Activated T-cell treated with anti-CD3 and anti-CD28 coated beads for 48 hours (primary cell): ENCODE results near the gene NID1.
"Not testable (repeated sequence)": the region's sequence is repeated elsewhere in the genome, so short reads cannot be mapped to it uniquely, and the experiment has no call there.

Experiments used
- DNase-seq: peaks from one replicate; pipeline ENCODE4 v3.0.0-alpha.2; 2020; ENCODE audit warnings: low read depth

NID1 gene

GRCh38 chr1:236092899-236093298, 28.0 kb upstream of the NID1 start:
- DNase-seq: no peak

DNA sequence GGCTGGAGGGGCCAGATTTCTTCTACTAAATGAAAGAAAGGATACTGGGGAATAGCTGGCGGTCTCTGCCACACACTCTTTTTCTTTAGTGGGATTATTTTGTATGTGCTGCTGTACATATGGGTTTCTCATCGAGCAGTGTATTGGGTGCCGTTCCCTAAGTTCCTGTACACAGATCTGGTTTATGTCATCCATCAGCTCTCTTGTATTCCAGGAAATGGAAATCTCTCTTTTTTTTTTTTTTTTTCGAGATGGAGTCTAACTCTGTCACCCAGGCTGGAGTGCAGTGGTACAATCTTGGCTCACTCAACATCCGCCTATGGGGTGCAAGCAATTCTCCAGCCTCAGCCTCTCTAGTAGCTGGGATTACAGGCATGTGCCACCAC, 27.0 kb upstream of the NID1 start:
- no peak for DNase-seq

GRCh38 chr1:236090741-236091147, 25.9 kb upstream of the NID1 start:
- DNase-seq: no peak

DNA sequence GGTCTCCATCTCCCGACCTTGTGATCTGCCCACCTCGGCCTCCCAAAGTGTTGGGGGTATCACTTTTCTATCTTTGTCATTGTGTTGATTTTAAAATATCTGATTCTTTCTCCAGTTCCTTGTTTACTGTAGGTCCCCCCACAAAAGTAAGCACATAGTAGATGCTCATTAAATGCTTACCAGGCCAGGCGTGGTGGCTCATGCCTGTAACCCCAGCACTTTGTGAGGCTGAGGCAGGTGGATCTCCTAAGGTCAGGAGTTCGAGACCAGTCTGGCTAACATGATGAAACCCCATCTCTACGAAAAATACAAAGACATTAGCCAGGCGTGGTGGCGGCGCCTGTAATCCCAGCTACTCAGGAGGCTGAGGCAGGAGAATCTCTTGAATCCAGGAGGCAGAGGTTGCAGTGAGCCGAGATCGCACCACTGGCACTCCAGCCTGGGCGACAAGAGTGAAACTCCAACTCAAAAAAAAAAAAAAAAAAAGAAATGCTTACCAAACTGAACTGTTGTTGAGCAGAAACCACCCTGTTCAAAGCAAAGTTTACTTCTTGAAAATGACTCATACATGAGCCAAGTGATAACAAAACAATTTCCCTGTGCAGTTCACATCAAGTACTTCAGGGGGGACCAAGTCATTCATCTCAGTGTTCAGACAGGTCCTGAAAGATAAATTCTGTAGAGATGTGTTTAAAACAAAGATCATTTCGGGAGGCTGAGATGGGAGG, 24.3 kb upstream of the NID1 start:
- DNase-seq: no peak

- no peak for DNase-seq
Measured at GRCh38 chr1:236086537-236086936, 21.6 kb upstream of the NID1 start.

GRCh38 chr1:236085545-236086159, 20.8 kb upstream of the NID1 start:
- DNase-seq: no peak

GRCh38 chr1:236084386-236084730, 19.5 kb upstream of the NID1 start:
- no peak for DNase-seq

- no peak for DNase-seq
Measured at GRCh38 chr1:236083650-236084385, 18.9 kb upstream of the NID1 start.

DNA sequence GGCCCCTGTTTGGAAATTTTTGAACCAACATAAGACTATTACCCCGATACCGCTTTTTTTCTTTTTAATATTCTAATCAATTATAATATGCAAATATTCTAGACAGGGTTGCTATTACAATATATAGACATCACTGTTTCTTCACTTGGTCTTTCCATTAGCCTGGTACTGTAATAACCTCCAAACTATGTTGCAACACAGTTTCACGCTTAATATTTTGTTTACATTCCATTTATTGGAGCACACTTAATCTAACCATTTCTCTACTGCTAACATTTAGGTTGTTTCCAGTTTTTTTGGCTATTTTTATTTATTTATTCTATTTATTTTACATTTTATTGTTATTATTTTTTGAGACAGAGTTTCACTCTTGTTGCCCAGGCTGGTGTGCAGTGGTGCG, 17.6 kb upstream of the NID1 start:
- no peak for DNase-seq

DNA sequence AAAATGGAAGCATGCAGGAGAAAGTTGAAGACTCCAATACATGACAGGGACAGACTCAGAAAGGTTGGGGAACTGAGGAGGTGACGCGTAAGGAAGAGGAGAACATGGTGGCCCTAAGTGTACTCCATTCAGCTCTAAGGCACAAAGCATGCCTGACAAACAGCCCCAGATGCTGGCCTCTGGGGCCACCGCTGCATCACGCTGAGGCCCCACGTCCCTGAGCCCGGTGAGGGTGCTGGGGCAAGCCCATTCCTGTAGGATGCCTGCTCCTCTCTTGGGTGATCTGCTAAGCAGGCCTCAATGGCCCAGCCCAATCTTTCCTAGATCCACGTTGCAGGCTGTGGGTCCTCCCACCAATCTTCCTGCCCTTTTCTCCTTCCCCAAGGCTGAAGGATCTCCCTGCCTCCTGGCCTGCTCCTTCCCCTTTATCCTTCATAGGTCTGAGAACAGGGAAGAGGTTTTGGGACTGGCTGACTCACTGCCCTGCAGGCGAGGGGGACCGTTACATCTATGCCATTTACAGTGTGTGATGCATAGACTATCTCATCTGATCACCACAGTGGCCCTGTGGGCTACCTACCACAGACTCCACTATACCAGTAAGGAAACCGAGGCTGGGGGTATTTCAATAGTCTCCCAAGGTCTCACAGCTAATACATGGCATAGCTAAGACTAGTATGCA, 16.8 kb upstream of the NID1 start:
- no peak for DNase-seq

DNA sequence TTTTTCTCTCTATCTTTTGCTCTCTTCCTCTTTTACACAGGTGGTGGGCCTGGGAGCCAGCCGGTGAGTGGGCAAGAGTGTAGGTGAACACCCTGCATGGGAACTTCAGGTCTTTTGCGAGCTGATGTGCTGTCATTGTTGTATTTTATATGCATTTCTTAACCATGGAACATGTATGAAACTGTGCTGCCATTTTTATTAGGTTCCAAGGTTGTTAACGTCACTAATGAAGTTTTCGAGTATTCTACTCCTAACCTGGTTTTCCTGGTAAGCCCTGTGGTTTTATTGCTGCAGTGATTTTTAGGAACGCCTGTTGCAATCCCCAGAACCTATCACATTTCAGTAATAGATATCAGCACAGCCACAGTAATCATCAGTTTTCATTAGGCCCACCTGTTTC, 14.8 kb upstream of the NID1 start:
- no peak for DNase-seq

DNA sequence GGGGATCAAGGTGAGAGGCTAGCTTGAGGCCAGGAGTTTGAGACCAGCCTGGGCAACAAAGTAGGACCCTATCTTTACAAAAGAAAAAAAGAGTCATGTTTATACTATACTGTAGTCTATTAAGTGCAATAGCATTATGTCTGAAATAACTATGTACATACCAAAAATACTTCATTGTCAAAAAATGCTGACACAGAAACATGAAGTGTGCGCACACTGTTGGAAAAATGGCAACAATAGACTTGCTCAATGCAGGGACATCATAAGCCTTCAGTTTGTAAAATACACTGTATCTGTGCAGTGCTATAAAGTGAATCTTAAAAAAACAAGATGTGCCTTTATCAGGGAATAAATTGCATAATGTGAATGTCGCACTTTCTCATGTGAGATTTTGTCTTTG, 14.1 kb upstream of the NID1 start:
- DNase-seq: no peak

DNA sequence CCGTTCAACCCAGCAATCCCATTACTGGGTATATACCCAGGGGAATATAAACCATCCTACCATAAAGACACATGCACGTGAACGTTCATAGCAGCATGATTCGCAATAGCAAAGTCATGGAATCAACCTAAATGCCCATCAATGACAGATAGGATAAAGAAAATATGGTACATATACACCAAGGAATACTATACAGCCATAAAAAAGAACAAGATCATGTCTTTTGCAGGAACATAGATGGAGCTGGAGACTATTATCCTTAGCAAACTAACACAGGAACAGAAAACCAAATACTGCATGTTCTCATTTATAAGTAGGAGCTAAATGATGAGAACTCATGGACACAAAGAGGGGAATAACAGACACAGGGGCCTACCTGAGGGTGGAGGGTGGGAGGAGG, 13.2 kb upstream of the NID1 start:
- not testable (repeated sequence) for DNase-seq

DNA sequence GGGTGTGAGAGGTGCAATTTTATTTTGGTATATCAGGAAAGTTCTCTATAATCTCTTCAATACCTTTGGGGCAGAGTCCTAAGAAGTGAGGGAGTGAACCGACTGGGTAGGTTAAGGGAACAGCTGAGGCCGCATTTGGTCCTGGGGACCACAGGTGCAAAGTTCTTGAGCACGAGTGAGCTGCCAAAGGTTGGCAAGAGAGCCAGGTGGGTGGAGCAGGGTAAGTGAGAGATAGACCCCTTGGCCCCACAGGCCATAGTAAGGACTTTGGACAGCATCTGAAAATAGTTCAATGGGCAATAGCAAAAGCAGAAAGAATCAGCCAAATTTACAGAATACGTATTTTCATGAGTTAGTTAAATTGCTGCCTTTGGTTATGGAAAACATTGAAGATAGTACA, 11.0 kb upstream of the NID1 start:
- DNase-seq: no peak

DNA sequence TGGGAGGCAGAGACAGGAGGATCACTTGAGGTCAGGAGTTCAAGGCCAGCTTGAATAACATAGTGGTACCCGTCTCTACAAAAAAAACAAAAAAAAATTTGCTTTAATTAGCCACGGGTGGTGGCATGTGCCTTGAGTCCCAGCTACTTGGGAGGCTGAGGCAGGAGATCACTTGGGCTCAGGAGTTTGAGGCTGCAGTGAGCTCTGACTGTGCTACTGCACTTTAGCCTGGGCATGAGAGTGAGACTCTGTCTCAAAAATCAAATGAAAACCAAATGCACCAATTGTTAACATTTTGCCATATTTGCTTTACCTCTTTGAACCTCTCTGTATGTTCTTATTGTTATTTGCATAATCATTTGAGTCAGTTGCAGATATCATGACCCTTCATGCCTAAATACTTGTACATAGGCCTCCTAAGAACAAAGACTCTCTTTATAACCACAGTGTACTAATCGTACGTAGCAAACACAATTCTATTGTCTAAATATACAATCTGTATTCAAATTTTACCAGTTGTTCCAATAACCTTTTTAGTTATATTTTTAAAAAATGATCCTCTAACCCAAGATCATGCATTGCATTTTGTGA, 8.5 kb upstream of the NID1 start:
- no peak for DNase-seq

DNA sequence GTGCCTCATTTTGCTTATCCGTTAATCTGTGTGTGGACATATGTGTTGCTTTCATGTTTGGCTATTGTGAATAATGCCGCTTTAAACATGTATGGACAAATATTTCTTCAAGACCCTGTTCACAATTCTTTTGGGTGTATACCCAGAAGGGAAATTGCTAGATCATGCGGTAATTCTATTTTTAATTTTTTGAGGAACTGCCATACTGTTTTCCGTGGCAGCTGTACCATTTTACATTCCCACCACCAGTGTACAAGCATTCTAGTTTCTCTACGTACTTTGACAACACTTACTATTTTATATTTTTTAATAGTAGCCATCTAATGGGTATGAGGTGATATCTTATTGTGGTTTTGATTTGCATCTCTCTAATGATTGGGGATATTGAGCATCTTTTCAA, 7.1 kb upstream of the NID1 start:
- DNase-seq: no peak

DNA sequence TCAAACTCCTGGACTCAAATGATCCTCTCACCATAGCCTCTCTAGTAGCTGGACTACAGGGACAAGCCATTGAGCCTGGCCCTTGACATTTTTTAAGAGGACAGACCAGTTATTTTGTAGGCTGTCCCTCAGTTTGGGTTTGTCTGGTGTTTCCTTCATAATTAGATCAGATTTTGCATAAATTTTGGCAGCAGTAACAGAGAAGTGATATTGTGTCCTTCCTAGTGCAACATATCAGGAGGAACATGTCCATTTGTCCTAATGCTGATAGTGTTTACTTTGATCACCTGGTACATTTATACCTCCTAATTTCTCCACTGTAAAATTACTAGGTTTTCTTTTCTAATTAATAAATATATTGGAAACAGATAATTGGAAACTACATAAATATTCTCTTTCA, 5.9 kb upstream of the NID1 start:
- DNase-seq: no peak

GRCh38 chr1:236069796-236070195, 4.9 kb upstream of the NID1 start:
- no peak for DNase-seq

- DNase-seq: no peak
Measured at GRCh38 chr1:236067854-236068454, 3.1 kb upstream of the NID1 start.

DNA sequence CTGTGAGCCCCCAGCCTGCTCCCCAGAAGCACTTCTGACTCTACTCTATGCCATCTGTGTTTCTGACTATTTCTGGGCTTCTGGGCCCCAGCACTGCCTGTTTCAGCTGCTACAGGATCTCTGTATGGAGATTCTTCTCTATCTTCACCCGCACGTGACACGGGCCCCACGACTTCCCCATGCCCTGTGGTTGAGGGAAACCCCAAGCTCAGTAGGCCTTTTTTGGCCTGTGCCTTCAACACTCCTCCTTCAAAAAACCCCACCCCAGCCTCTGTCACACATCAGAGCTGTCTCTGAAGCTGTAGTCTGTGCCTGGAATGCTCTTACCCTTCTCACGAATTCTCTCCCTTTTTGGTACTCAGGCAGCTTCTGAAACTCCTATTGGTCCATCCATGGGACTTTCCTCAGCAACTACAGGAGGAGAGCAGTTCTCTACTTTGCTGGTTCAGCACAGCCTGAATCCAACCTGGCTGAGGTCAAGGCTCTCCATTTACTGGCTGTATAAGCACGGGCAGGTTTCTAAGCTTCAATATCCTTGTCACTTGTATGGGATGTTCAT, 2.0 kb upstream of the NID1 start:
- DNase-seq: peak; percentile 35

DNA sequence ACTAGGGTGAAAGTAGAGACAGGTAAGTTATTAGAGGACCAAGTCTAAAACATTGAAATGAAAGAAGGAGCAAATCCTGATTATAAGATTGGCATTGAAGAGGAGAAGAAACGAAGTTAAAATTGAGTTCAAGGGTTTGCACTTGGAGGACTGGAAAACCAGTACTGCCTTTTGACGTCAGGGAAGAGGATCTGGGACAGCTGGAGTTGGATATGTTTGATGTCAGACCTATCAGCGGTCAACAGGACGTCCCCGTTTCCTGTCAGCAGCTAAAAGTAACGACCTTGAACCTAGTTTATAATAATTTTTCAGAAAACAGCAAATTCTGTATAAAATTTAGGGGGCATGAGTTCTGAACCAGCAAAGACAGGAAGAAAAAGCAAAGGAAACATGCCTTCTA, 1.2 kb upstream of the NID1 start:
- no peak for DNase-seq

GRCh38 chr1:236065509-236066005, 667 bp upstream of the NID1 start:
- DNase-seq: no peak
